Measurements from ENCODE around the gene KCNAB1.

KCNAB1 gene

DNA sequence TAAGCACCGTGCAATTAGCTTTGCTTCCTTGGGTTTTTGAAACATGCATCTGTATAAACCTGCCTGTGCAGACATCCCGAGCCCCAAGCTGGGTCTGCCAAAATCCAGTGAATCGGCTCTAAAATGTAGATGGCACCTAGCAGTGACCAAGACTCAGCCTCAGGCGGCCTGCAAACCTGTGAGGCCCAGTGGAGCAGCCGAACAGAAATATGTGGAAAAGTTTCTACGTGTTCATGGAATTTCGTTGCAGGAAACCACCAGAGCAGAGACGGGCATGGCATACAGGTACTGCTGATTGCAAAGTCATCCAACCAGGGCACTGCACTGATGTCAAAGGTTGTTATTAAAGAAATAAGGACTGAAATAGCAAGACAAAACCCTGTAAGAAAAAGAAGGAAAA, 22.8 kb downstream of the KCNAB1 start:
- H2AFZ ChIP-seq (ENCODE audit: low read depth, low read length, severe bottlenecking): no peak overlapping the region
- no peak overlapping the region for H3K4me2 ChIP-seq (ENCODE audit: low read depth, low read length, poor library complexity, severe bottlenecking)

DNA sequence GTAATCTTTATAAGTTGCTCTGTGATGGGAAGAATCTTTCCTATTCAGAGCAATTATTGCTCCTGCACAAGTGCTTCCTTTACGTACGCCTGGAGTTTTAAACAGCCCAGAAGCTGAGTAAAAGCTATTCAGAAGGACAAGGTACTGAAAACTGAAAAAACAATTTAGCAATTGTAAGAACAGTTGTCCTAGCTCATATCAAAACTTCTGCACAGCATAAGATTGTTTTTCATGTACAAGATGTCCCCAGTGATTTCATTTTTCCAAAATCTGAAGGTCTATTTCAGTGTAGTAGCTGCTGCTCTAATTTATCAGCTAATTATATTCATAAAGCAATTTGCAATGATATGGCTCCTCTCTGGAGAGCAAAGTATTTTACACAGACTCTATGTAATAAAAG, 23.7 kb downstream of the KCNAB1 start:
- H3K27me3 ChIP-seq (ENCODE audit: low read length): no peaks in the 10 kb centered on the region

More for the DNA sequence above, 22.8 kb downstream of the KCNAB1 start:
- Histone ChIP-seq H3K79me2 (ENCODE audit: insufficient read depth, low read length) (no peaks in the 10 kb centered on the region), H3K36me3 (ENCODE audit: low read length) (no peaks in the 10 kb centered on the region), H3K27me3 (ENCODE audit: low read length) (no peaks in the 10 kb centered on the region), H3K9ac (ENCODE audit: low read length) (no peak overlapping the region), H3K4me3 (ENCODE audit: insufficient read depth, low read length, poor library complexity, severe bottlenecking) (no peak overlapping the region), H3K9me3 (ENCODE audit: insufficient read depth, low read length) (no peaks in the 10 kb centered on the region), H3F3A (ENCODE audit: insufficient read depth) (no peaks in the 10 kb centered on the region), H3K9me2 (replicated peaks; ENCODE audit: insufficient read depth, low read length) (no peaks in the 10 kb centered on the region), H4K20me1 (ENCODE audit: low read depth, low read length) (no peaks in the 10 kb centered on the region), H3K27ac (ENCODE audit: low read depth, low read length) (no peak overlapping the region)
- no peak for TF ChIP-seq EZH2phosphoT487 (conservative IDR thresholded peaks at IDR 0.05; ENCODE audit: low read length)
- TF ChIP-seq, protein P1, sequence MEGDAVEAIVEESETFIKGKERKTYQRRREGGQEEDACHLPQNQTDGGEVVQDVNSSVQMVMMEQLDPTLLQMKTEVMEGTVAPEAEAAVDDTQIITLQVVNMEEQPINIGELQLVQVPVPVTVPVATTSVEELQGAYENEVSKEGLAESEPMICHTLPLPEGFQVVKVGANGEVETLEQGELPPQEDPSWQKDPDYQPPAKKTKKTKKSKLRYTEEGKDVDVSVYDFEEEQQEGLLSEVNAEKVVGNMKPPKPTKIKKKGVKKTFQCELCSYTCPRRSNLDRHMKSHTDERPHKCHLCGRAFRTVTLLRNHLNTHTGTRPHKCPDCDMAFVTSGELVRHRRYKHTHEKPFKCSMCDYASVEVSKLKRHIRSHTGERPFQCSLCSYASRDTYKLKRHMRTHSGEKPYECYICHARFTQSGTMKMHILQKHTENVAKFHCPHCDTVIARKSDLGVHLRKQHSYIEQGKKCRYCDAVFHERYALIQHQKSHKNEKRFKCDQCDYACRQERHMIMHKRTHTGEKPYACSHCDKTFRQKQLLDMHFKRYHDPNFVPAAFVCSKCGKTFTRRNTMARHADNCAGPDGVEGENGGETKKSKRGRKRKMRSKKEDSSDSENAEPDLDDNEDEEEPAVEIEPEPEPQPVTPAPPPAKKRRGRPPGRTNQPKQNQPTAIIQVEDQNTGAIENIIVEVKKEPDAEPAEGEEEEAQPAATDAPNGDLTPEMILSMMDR (IDR thresholded peaks at IDR 0.05; ENCODE audit: insufficient read depth, low read length, poor library complexity, severe bottlenecking): no peak

DNA sequence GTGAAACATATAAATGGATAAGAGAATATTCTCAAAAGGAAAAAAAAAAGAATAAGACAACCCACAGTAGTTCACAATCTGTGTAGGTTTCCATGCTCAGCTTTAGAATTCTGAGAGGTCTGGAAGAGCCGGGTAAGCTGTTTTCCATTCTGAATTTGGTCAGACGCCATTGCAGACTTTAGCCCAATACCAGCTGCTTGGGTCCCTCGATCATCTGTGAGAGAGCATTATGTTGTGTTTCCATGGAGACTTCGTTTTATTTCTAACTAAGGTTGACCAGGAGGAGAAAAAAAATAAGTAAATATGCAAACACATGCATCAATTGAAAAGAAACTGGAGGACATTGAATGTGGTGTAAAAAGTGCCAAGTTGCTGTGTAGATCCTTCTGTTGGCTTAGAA, 25.5 kb downstream of the KCNAB1 start:
- no peak overlapping the region for H3K4me3 ChIP-seq (ENCODE audit: insufficient read depth, low read length, poor library complexity, severe bottlenecking)
- H4K20me1 ChIP-seq (ENCODE audit: low read depth, low read length): no peaks in the 10 kb centered on the region
- TF ChIP-seq, protein P1 (IDR thresholded peaks at IDR 0.05; ENCODE audit: insufficient read depth, low read length, poor library complexity, severe bottlenecking): no peak
- no peak for TF ChIP-seq EZH2phosphoT487 (conservative IDR thresholded peaks at IDR 0.05; ENCODE audit: low read length)
- no peaks in the 10 kb centered on the region for H3K79me2 ChIP-seq (ENCODE audit: insufficient read depth, low read length)
- H3K4me2 ChIP-seq (ENCODE audit: low read depth, low read length, poor library complexity, severe bottlenecking): no peak overlapping the region
- no peak overlapping the region for H2AFZ ChIP-seq (ENCODE audit: low read depth, low read length, severe bottlenecking)
- no peak overlapping the region for H3K9ac ChIP-seq (ENCODE audit: low read length)
- H3K27ac ChIP-seq (ENCODE audit: low read depth, low read length): no peak overlapping the region
- no peaks in the 10 kb centered on the region for H3K36me3 ChIP-seq (ENCODE audit: low read length)
- H3K9me2 ChIP-seq (replicated peaks; ENCODE audit: insufficient read depth, low read length): no peaks in the 10 kb centered on the region
- H3F3A ChIP-seq (ENCODE audit: insufficient read depth): no peaks in the 10 kb centered on the region
- H3K27me3 ChIP-seq (ENCODE audit: low read length): no peaks in the 10 kb centered on the region
- no peaks in the 10 kb centered on the region for H3K9me3 ChIP-seq (ENCODE audit: insufficient read depth, low read length)

More for the DNA sequence above, 23.7 kb downstream of the KCNAB1 start:
- H3K9me3 ChIP-seq (ENCODE audit: insufficient read depth, low read length): no peaks in the 10 kb centered on the region
- H3K9me2 ChIP-seq (replicated peaks; ENCODE audit: insufficient read depth, low read length): no peaks in the 10 kb centered on the region
- no peak overlapping the region for H2AFZ ChIP-seq (ENCODE audit: low read depth, low read length, severe bottlenecking)
- no peak for TF ChIP-seq EZH2phosphoT487 (conservative IDR thresholded peaks at IDR 0.05; ENCODE audit: low read length)
- TF ChIP-seq, protein P1 (IDR thresholded peaks at IDR 0.05; ENCODE audit: insufficient read depth, low read length, poor library complexity, severe bottlenecking): no peak
- no peaks in the 10 kb centered on the region for H3F3A ChIP-seq (ENCODE audit: insufficient read depth)
- H3K27ac ChIP-seq (ENCODE audit: low read depth, low read length): no peak overlapping the region
- H3K36me3 ChIP-seq (ENCODE audit: low read length): no peaks in the 10 kb centered on the region
- H3K9ac ChIP-seq (ENCODE audit: low read length): no peak overlapping the region
- H3K4me3 ChIP-seq (ENCODE audit: insufficient read depth, low read length, poor library complexity, severe bottlenecking): no peak overlapping the region
- no peaks in the 10 kb centered on the region for H3K79me2 ChIP-seq (ENCODE audit: insufficient read depth, low read length)
- no peaks in the 10 kb centered on the region for H4K20me1 ChIP-seq (ENCODE audit: low read depth, low read length)
- H3K4me2 ChIP-seq (ENCODE audit: low read depth, low read length, poor library complexity, severe bottlenecking): no peak overlapping the region
